ENCODE data around the gene TUBGCP5. TPM values are rescaled to one million over a fixed set of nuclear protein-coding genes. Genes with fewer than 3 reads are reported as not detected.
"Not testable (repeated sequence)": the region's sequence is repeated elsewhere in the genome, so short reads cannot be mapped to it uniquely, and the experiment has no call there.

Gene TUBGCP5
- total RNA-seq, 2 donors from 2014 or later: 6.8 to 11.6 TPM

GRCh38 chr15:22989576-22990477, 49.5 kb downstream of the TUBGCP5 start:
- DNase-seq (ENCODE audit: low spot score): peak; percentile 38
- Histone ChIP-seq H3K4me3 (no peak overlapping the region), H3K27ac (no peak overlapping the region), H3K9me3 (no peaks in the 10 kb centered on the region), H3K4me1 (no peaks in the 10 kb centered on the region), H3K36me3 (peaks cover 6% of the 10 kb centered on the region), H3K27me3 (no peaks in the 10 kb centered on the region)
- no peak for TF ChIP-seq CTCF (IDR thresholded peaks at IDR 0.05)

- Histone ChIP-seq H3K4me3 (no peak overlapping the region), H3K4me1 (no peaks in the 10 kb centered on the region), H3K36me3 (no peaks in the 10 kb centered on the region), H3K27me3 (no peaks in the 10 kb centered on the region), H3K27ac (no peak overlapping the region), H3K9me3 (no peaks in the 10 kb centered on the region)
- peak; percentile 13 for DNase-seq (ENCODE audit: low spot score)
- TF ChIP-seq CTCF (IDR thresholded peaks at IDR 0.05): no peak
Observed at GRCh38 chr15:22988811-22989210, 50.6 kb downstream of the TUBGCP5 start.

GRCh38 chr15:22981931-22982330, 57.4 kb downstream of the TUBGCP5 start:
- H3K4me1 ChIP-seq: peaks cover 0 to 18% of the 10 kb centered on the region in 2 donors
- H3K9me3 ChIP-seq, H3K36me3 ChIP-seq, H3K27me3 ChIP-seq, H3K27ac ChIP-seq, H3K4me3 ChIP-seq: not testable (repeated sequence)
- peak; percentile 51 for DNase-seq (ENCODE audit: low spot score)

- DNase-seq (ENCODE audit: low spot score): peak; percentile 47
- no peaks in the 10 kb centered on the region for H3K9me3 ChIP-seq
- H3K4me3 ChIP-seq: peak overlapping the region; percentile 81 to 82
- peaks cover 0 to 18% of the 10 kb centered on the region in 2 donors for H3K4me1 ChIP-seq
- no peaks in the 10 kb centered on the region for H3K27me3 ChIP-seq
- no peaks in the 10 kb centered on the region for H3K36me3 ChIP-seq
- no peak for TF ChIP-seq CTCF (IDR thresholded peaks at IDR 0.05)
- H3K27ac ChIP-seq: peak overlapping the region; percentile 72 to 79
Observed at GRCh38 chr15:22981051-22981840, 58.1 kb downstream of the TUBGCP5 start.

GRCh38 chr15:22980189-22981050, 58.9 kb downstream of the TUBGCP5 start, which contains the start of gene CYFIP1:
CYFIP1 (minus strand) TSS chr15:22980368; CDS start chr15:22947285, 33,083 bp downstream.
- no peaks in the 10 kb centered on the region for H3K27me3 ChIP-seq
- peak in 1 of 2 donors; percentile 17 for TF ChIP-seq CTCF (IDR thresholded peaks at IDR 0.05)
- peak within 1 kb of the TSS; percentile 81 to 82 for H3K4me3 ChIP-seq
- peak; percentile 82 for DNase-seq (ENCODE audit: low spot score)
- H3K4me1 ChIP-seq: peaks cover 0 to 18% of the 10 kb centered on the region in 2 donors
- no peaks in the 10 kb centered on the region for H3K9me3 ChIP-seq
- no peaks in the 10 kb centered on the region for H3K36me3 ChIP-seq
- H3K27ac ChIP-seq: peak within 1 kb of the TSS; percentile 72 to 79

Data from right atrium auricular region (tissue), 2 donors.